Measurements from ENCODE around the gene TEX52. TPM values are rescaled to one million over a fixed set of nuclear protein-coding genes. Genes with fewer than 3 reads are reported as not detected.

The TEX52 gene
- total RNA-seq, 2 experiments from 2014 or later: 0.25 to 0.29 TPM

DNA sequence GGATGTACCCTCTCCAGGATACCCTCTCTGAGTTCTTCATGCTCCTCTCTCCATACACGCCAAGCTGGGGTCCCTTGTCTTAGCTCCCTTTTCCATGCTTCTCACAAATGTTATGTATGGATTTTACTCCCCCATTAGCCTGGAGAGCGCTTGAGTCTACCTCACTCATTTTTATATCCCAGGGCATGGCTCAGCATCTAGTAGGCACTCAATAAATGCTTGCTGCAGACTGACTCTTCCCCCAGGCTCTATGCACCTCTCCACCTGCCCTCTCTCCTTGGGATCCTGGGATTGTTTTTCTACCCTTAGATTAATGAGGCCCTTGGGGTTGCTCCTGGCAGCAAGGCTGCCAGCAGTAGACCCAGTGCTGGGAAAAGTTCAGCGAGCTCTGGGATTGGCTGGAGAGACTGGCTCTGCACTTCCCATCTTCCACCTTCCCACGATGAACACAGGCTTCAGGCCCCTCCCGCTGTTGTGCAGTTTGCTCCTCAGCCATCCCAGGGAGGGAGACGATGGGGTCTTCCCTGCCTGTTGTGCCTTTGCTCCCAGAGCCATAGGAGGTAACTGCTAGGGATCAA lies 24.2 kb downstream of the TEX52 start:
- Histone ChIP-seq H3K4me3 (ENCODE audit: low read depth, low read length, poor library complexity, severe bottlenecking) (no peak overlapping the region), H4K20me1 (ENCODE audit: insufficient read depth, low read length) (no peaks in the 10 kb centered on the region), H3K36me3 (ENCODE audit: insufficient read depth, low read length) (peaks cover 37% of the 10 kb centered on the region), H3K4me2 (ENCODE audit: low read length) (no peak overlapping the region), H3K4me1 (ENCODE audit: insufficient read depth, low read length, poor library complexity, severe bottlenecking) (peaks cover 8% of the 10 kb centered on the region), H3K9me2 (ENCODE audit: insufficient read depth, low read length) (no peaks in the 10 kb centered on the region), H3K9me3 (ENCODE audit: low read length) (no peaks in the 10 kb centered on the region), H2AFZ (ENCODE audit: low read length) (no peak overlapping the region), H3K79me2 (ENCODE audit: insufficient read depth, low read depth, low read length) (no peaks in the 10 kb centered on the region), H3K27ac (ENCODE audit: low read depth, low read length, poor library complexity, severe bottlenecking) (no peak overlapping the region)
- ChIA-PET CTCF (ENCODE audit: unreplicated experiment) (no interaction called here), POLR2A (no interaction called here)
- no peak for DNase-seq (ENCODE audit: low spot score)
- no TSS peak for BruUV-seq (replicated peaks)
- no peak for TF ChIP-seq EZH2phosphoT487 (IDR thresholded peaks at IDR 0.05; ENCODE audit: borderline replicate concordance, low read depth, low read length)
- TF ChIP-seq, protein P1, sequence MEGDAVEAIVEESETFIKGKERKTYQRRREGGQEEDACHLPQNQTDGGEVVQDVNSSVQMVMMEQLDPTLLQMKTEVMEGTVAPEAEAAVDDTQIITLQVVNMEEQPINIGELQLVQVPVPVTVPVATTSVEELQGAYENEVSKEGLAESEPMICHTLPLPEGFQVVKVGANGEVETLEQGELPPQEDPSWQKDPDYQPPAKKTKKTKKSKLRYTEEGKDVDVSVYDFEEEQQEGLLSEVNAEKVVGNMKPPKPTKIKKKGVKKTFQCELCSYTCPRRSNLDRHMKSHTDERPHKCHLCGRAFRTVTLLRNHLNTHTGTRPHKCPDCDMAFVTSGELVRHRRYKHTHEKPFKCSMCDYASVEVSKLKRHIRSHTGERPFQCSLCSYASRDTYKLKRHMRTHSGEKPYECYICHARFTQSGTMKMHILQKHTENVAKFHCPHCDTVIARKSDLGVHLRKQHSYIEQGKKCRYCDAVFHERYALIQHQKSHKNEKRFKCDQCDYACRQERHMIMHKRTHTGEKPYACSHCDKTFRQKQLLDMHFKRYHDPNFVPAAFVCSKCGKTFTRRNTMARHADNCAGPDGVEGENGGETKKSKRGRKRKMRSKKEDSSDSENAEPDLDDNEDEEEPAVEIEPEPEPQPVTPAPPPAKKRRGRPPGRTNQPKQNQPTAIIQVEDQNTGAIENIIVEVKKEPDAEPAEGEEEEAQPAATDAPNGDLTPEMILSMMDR (conservative IDR thresholded peaks at IDR 0.05; ENCODE audit: low read length): no peak
- intact Hi-C loops (cut with micrococcal nuclease; ENCODE audit: unreplicated experiment): no loop called here

DNA sequence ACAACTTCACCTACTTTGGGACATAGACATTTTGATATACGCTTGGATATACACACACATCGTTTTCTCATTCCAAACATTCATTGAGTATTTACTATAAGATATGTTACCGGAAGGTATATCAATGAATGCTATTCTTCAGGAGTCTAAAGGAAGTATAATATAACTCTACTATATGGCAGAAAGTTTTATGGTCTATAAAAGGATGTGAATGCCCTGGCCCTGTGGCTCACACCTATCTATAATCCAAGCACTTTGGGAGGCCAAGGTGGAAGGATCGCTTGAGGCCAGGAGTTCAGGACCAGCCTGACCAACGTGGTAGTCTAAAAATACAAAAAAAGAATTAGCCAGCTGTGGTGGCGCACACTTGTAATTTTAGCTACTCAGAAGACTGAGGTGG lies 27.6 kb downstream of the TEX52 start:
- Histone ChIP-seq H3K4me3 (ENCODE audit: low read depth, low read length, poor library complexity, severe bottlenecking) (no peak overlapping the region), H3K4me2 (ENCODE audit: low read length) (no peak overlapping the region), H3K79me2 (ENCODE audit: insufficient read depth, low read depth, low read length) (no peaks in the 10 kb centered on the region), H3K9me3 (ENCODE audit: low read length) (no peaks in the 10 kb centered on the region), H2AFZ (ENCODE audit: low read length) (no peak overlapping the region), H4K20me1 (ENCODE audit: insufficient read depth, low read length) (no peaks in the 10 kb centered on the region), H3K4me1 (ENCODE audit: insufficient read depth, low read length, poor library complexity, severe bottlenecking) (no peaks in the 10 kb centered on the region), H3K27ac (ENCODE audit: low read depth, low read length, poor library complexity, severe bottlenecking) (no peak overlapping the region), H3K36me3 (ENCODE audit: insufficient read depth, low read length) (peaks cover 56% of the 10 kb centered on the region), H3K9me2 (ENCODE audit: insufficient read depth, low read length) (no peaks in the 10 kb centered on the region)
- intact Hi-C loops (cut with micrococcal nuclease; ENCODE audit: unreplicated experiment): no loop called here
- CTCF ChIA-PET (ENCODE audit: unreplicated experiment): no interaction called here
- no peak for TF ChIP-seq EZH2phosphoT487 (IDR thresholded peaks at IDR 0.05; ENCODE audit: borderline replicate concordance, low read depth, low read length)
- TF ChIP-seq, protein P1 (conservative IDR thresholded peaks at IDR 0.05; ENCODE audit: low read length): no peak
- POLR2A ChIA-PET: no interaction called here
- no peak for DNase-seq (ENCODE audit: low spot score)
- BruUV-seq (replicated peaks): no TSS peak

DNA sequence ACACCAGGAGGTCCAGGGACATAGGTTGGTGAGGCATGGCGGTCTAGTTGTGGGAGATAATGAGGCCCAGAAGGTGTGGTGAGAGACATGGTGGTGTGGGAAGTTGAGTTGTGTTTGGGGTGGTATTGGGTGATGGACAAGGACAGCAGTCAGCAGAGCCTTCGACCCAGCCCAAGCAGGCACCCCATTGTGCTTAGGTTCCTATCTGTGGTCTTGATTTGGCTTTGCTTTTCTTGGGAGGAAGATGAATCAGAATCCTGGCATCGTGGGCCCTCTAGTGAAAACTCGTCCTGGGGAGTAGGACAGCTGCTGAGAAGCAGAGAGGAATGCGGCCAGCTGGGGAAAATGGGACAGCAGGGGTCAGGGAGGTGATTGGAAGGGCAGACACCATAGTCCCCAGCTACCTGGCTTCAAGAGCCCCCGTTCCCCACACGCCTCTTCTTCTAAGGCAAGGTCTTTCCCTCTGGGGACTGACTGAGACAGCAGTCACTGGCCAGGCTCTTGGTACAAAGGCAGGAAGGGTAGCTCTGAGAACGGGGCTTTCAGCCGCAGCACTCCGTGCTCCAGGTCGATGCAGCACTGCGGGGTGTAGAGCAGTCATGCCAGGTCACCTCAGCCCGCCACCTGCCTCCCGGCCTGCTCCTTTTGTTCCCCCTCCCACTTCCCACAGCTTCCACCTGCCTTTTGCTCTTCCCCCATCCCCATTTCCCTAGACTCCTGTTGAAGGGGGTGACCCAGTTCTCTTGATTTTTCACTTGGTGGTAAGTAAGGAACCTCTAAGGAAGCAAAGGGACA lies 29.9 kb downstream of the TEX52 start:
- no peak overlapping the region for H3K4me2 ChIP-seq (ENCODE audit: low read length)
- H3K9me2 ChIP-seq (ENCODE audit: insufficient read depth, low read length): no peaks in the 10 kb centered on the region
- no peak overlapping the region for H2AFZ ChIP-seq (ENCODE audit: low read length)
- no peak for DNase-seq (ENCODE audit: low spot score)
- no peaks in the 10 kb centered on the region for H3K9me3 ChIP-seq (ENCODE audit: low read length)
- ChIA-PET POLR2A (no interaction called here), CTCF (ENCODE audit: unreplicated experiment) (no interaction called here)
- no TSS peak for BruUV-seq (replicated peaks)
- TF ChIP-seq, protein P1 (conservative IDR thresholded peaks at IDR 0.05; ENCODE audit: low read length): no peak
- no peak for TF ChIP-seq EZH2phosphoT487 (IDR thresholded peaks at IDR 0.05; ENCODE audit: borderline replicate concordance, low read depth, low read length)
- no peaks in the 10 kb centered on the region for H3K4me1 ChIP-seq (ENCODE audit: insufficient read depth, low read length, poor library complexity, severe bottlenecking)
- intact Hi-C loops (cut with micrococcal nuclease; ENCODE audit: unreplicated experiment): no loop called here
- H3K27ac ChIP-seq (ENCODE audit: low read depth, low read length, poor library complexity, severe bottlenecking): no peak overlapping the region
- H3K79me2 ChIP-seq (ENCODE audit: insufficient read depth, low read depth, low read length): no peaks in the 10 kb centered on the region
- H4K20me1 ChIP-seq (ENCODE audit: insufficient read depth, low read length): no peaks in the 10 kb centered on the region
- no peak overlapping the region for H3K4me3 ChIP-seq (ENCODE audit: low read depth, low read length, poor library complexity, severe bottlenecking)
- peaks cover 80% of the 10 kb centered on the region for H3K36me3 ChIP-seq (ENCODE audit: insufficient read depth, low read length)

All from OCI-LY7 (cell line).